Ammon's horn (tissue), 1 donor: ENCODE measurements around the gene NEIL1.
A peak's percentile ranks its signal among the peaks of the same experiment; 100 is the strongest.
"Not testable (repeated sequence)": the region's sequence is repeated elsewhere in the genome, so short reads cannot be mapped to it uniquely, and the experiment has no call there.

Experiments
- DNase-seq: peaks from one replicate; pipeline ENCODE4 v3.0.0-alpha.2; 2016; ENCODE audit warnings: low spot score

The NEIL1 gene

DNA sequence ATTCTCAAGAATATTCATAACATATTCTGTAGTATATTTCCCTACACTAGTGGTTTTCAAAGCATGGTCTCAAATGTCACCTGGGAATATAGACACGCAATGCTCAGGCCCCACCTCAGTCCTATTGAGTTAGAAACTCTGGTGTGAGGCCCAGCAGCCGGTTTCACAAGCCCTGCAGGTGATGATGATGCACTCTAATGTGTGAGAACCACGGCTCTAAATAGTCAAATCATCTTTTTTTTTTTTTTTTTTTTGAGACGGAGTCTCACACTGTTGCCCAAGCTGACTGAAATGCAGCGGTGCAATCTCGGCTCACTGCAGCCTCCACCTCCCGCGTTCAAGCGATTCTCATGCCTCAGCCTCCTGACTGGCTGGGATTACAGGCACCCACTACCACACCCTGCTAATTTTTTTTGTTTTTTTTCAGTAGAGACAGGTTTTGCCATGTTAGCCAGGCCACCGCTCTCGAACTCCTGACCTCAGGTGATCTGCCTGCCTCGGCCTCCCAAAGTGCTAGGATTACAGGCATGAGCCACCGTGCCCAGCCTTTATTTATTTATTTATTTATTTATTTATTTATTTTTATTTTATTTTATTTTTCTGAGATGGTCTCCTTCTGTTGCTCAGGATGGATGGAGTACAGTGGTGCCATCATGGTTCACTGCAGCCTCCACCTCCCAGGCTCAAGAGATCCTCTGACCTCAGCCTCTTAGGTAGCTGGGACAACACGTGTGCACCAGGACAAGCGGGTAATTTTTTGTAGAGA, 13.0 kb upstream of the NEIL1 start:
- not testable (repeated sequence) for DNase-seq

DNA sequence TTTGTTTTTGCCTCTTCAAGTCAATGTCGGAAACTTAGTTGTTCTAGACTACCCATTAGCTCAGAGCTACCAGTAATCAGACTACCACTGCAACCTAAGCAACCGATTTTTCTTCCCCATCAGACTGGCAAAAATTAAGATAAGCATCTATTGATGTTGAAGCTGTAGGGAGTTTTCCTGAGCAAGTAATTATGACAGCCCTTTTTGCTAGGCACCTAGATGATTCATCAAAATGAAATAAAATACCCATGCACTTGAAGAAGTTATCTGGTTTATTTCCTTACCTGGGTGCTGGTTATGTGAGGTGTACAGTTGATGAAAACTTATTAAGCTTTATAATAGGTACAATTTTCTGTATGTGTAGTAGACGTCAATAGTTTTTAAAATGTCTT, 11.5 kb upstream of the NEIL1 start:
- no peak for DNase-seq

DNA sequence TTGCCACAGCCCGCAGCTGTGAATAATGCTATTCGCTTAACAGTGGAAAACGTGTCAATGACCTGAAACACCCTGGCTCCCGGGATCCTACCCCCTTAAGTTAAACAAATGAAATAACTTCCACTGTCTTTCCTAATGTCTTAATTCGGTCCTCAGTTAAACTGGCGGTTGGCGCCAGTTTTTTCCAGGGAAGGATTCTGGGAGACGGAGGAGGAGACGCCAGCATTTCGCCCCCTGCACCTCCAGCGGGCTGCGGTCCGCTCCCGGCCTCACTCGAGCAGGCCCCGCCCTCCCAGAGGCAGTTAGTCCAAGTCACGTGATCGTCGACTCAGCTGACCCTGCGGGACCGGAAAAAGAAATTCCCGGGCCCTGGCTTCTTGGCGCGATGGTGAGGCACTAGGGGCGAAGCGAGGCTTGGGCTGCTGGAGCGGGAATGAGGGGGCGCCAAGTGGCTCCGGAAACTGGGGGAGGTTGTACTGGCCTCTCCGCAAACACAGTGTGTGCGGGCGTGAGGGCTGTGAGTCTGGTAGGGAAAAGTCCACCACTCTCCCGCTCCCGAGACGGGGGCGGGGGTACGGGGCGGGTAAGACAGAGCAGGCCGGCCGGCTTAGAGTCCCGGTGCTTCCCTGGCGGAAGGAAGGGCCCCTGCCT, 11.0 kb upstream of the NEIL1 start, which contains the start of gene COMMD4:
Gene COMMD4 (plus strand): TSS at position 359 of the 651 bp plus-strand sequence. CDS start 27 bp downstream, at position 386.
- peak; percentile 94 for DNase-seq

DNA sequence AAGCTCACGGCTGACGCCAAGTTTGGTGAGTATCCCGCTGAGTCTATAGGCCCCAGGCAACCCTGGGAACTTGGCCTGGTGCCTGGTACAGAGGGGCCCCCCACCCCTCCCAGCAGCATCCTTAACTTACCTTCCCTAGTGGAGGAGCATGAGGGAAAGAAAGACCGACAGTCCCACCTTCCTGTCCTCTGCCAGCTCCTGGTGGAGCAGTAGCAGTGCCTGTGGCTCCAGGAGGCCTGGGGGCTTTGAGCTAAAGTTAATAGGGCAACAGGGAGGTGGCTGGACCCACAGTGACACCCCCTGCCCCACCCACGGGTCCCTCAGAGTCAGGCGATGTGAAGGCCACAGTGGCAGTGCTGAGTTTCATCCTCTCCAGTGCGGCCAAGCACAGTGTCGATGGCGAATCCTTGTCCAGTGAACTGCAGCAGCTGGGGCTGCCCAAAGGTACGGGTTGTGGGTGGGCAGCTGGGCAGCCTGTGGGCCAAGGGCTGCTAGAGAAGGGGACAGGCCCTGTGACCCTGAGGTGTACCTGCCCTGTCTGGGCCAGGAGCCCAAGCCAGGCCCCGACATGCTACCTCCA, 8.1 kb upstream of the NEIL1 start:
- DNase-seq: no peak

DNA sequence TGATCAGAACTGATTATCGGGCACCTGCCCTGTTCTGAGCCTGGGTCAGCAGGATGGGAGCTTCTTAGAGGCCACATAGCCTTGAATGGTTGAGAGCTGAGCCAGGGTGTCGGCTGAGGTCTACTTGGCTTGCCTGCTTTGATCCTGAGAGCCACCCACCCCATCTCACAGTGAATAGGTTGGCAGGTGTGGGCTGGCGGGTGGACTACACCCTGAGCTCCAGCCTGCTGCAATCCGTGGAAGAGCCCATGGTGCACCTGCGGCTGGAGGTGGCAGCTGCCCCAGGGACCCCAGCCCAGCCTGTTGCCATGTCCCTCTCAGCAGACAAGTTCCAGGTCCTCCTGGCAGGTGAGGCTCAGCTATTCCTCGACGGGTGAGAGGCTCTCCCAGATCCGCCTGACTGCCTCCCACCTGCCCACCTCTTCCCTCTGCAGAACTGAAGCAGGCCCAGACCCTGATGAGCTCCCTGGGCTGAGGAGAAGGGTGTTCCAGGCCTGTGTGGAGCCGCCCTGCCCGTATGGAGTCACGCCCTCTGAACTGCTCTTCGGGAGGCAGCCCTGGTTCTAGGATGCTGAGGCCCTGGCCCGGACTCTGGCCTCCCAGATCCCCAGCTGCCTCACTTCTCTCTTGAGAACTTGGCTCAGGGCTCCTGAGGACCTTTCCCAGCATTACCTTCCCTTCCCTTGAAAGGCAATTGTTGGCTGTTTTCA, 7.2 kb upstream of the NEIL1 start:
- DNase-seq: no peak

DNA sequence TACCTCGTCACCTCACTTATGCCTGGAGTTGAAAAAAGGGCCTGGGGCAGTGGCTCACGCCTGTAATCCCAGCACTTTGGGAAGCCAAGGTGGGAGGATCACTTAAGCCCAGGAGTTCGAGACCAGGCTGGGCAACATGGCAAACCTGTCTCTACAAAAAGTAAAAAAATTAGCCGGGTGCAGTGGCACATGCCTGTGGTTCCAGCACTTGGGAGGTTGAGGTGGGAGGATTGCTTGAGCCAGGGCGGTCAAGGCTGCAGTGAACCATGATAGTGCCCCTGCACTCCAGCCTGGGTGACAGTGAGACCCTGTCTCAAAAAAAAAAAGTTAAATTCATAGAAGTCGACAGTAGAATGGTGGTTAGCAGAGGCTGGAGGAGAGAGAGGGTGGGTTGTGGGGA, 4.6 kb upstream of the NEIL1 start:
- DNase-seq: no peak

DNA sequence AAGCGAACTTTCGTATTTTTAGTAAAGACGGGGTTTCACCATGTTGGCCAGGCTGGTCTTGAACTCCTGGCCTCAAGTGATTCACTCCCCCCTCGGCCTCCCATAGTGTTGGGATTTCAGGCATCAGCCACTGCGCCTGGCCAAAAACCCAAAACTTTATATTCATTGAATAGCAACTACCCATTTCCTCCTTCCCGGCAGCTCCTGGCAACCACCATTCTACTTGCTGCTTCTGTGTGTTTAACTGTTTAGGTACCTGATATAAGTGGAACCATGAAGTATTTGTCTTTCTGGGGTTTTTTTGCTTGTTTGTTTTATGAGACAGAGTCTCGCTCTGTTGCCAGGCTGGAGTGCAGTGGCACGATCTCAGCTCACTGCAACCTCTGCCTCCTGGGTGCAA, 2.9 kb upstream of the NEIL1 start:
- DNase-seq: not testable (repeated sequence)

DNA sequence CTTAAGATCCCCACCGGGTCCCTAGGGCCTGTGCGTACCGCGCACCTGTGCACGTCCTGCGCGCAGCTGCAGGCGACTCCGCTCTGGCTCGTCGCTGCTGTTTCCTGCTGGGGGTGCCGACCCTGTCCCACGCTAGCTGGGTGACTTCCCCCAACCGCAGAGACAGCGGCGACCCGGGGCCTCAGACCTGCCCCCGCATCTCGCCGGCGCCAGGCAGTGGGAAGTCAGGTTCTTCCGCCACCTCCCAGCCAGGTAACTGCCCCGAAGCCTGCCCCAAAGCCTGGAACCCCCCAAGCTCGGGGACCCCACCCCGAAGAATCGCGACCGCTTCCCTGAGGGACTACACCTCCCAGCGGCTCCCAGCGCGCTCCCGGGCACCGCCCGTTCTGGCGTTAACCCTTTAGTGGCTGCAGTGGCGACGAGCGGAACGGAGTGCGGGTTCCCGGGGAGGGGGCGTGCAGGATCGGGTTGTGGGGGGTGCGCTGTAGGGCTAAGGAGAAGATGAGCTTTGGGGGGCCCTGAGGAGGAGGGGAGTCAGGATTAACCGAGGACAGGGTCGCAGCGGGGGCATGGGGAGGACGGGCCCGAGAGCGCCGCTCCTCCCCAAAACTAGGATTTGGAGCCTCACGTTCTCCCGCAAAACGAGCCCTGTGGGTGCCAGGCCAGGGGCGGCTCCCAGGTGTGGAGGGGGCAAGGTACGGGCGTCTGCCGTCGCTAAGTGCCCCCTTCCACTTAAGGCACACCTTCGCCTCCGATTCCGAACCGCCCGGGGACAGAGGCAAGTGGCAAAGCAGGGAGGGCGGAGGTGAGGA, 589 bp downstream of the NEIL1 start:
- peak; percentile 73 for DNase-seq

DNA sequence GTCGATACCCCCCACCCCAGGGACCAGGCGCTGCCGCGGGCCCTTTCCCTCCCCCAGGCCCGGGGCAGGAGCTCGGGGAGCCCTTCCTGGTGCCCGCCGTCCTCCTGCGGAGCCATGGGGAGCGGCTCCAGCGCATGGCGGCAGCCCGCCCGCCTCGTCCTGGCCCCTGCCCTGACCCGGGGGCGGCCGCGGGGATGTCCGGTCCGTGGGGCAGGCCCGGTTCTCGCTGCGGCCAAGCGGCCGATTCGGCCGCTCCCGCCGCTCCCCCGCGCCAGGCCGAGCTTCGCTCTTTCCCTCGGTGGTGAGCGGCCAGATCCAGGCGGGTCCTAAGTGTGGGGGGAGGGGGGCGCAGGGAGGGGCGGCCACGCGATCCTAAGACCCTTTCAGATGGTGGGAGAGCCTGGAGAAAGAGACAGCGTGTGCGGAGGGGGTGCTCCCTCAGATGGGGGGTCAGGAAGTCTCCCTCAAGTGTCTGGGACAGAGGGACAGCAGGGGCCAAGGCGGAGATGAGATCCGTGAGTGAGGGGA, 1.3 kb downstream of the NEIL1 start:
- DNase-seq: no peak

DNA sequence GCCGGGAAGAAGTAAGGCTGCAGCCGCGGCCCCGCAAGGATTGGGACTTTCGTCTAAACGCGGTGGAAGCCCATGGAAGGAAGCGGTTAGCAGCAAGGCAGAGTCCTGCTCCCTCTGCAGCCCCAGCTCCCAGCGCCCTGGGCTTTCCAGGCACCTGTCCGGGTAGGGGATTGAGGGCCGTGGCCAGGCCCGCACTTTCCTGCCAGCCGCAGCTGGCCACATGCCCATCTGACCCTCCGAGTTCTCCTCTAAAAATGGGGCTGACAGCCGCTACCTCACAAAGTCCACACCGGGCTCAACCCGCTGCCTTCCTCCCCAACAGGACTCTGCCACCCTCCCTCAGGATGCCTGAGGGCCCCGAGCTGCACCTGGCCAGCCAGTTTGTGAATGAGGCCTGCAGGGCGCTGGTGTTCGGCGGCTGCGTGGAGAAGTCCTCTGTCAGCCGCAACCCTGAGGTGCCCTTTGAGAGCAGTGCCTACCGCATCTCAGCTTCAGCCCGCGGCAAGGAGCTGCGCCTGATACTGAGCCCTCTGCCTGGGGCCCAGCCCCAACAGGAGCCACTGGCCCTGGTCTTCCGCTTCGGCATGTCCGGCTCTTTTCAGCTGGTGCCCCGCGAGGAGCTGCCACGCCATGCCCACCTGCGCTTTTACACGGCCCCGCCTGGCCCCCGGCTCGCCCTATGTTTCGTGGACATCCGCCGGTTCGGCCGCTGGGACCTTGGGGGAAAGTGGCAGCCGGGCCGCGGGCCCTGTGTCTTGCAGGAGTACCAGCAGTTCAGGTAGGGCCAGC, 1.9 kb downstream of the NEIL1 start:
- no peak for DNase-seq

DNA sequence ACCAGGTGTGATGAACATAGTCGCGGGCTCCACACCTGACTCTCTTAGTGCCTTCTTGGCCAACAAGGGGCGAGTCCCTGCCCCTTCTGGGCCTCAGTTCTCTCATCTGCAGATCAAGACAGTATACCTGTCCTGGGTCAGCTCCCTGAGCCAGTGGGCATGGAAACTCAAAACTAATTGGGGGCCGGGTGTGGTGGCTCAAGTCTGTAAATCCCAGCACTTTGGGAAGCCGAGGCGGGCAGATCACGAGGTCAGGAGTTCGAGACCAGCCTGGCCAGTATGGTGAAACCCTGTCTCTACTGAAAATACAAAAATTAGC, 2.5 kb downstream of the NEIL1 start:
- not testable (repeated sequence) for DNase-seq

DNA sequence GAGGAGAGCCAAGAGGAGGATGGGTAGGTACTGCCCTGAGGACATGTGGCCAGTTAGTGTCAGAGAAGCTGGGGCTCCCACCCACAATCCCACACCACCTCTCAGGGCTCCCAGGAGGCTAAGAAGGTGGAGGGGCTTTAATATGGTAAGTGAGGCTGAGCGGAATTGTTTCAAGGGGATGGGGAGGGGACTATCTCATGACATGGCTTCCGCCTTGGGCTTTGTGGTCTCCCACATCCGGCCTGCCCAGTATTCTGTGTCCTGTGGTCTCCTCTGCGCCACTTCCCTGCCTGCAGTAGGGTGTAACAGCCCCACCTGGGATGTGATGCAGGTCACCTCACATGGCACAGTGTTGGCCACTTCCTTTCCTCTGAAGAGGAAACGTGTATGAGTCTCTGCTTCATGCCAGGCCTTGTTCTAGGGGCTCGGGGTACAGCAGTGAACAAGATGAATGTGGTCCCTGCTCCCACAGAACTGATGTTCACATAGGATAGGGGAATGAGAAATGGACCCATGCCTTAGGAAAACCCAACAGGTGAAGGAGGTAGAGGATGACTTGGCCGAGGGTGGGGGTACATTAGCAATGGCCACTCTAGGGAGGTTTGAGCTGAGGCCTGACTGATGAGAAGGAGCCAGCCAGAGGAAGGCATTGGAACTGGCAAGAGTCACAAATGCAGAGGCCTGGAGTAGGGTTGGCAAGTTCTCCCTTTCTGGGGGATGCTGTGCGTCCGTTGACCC, 3.2 kb downstream of the NEIL1 start:
- no peak for DNase-seq

DNA sequence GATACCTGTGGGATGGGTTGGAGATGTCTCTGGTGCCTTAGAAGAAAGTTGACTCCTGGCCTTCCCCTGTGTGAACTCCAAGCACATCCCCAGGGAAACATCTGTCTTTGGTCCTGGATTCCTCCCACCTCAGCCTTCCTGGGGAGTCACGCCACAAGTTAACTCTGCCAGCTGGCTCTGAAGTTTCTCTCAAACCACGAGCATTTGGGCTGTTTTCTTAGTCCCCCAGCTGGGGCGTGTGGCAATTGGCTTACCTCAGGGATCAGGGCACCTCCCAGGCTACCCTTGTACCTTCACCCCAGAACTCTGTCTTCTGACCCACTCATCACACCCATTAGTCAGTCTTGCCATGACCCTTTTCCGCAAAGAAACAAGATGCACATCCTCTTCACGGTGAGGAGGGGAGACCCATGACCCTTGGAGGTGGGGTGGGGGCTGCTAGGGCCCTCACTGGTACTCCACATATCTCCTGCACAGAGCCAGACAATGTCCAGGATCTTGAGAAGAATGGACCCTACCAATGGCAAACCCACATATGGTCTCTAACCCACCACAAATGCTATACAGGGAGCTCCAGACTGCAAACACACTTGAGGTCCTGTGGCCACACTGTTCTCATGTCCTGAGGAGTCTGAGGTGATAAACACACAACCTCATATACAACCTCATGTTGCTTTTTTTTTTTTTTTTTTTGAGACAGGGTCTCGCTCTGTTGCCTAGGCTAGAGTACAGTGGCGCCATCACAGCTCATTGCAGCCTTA, 3.9 kb downstream of the NEIL1 start:
- no peak for DNase-seq

DNA sequence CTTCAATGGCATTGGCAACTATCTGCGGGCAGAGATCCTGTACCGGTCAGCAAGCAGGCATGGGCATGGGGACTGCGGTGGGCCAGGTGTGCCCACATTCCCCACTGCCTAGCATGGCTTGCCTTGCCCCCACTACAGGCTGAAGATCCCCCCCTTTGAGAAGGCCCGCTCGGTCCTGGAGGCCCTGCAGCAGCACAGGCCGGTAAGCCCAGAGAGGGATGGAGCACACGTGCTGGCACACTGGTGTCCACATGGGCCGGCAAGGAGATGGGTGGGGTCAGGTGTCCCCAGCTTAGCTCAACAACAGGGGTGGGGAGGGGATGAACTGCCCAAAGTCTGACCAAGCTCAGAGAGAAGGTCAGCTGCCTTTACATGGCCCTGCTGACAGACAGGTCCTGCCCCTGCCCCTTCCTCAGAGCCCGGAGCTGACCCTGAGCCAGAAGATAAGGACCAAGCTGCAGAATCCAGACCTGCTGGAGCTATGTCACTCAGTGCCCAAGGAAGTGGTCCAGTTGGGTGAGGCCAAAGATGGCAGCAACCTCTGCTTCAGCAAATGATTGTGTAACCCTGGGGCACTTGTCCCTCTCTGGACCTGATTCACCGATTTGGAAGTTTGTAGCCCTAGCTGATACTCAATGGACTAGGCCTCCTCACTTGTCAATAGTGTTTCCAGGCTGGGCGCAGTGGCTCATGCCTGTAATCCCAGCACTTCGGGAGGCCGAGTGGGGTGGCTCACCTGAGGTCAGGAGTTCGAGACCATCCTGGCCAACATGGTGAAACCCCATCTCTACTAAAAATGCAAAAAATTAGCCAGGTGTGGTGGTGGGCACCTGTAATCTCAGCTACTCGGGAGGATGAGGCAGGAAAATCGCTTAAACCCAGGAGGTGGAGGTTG, 5.6 kb downstream of the NEIL1 start:
- DNase-seq: no peak

DNA sequence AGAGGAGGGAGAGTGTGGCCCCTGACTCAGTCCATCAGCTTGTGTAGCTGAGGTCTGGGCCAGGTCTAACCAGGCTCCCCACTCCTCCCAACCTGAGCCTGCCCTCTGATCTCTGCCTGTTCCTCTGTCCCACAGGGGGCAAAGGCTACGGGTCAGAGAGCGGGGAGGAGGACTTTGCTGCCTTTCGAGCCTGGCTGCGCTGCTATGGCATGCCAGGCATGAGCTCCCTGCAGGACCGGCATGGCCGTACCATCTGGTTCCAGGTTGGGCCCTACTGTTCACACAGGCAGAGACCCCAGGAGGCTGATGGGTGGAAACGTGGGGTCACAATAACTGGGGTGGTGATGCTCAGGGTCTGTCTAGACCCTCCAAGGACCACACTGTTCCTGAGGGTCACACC, 6.8 kb downstream of the NEIL1 start:
- no peak for DNase-seq

DNA sequence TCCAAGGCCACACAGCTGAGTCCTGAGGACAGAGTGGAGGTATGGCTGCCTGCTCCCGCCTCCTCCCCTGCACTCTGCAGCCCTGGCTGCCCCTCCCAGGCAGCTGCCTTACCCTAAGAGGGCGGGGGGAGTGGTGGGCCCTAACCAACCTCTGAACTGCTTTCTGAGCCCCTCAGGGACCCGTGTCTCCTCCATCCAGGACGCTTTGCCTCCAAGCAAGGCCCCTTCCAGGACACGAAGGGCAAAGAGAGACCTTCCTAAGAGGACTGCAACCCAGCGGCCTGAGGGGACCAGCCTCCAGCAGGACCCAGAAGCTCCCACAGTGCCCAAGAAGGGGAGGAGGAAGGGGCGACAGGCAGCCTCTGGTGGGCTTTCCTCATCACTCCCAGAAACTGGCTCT, 7.6 kb downstream of the NEIL1 start:
- DNase-seq: no peak

DNA sequence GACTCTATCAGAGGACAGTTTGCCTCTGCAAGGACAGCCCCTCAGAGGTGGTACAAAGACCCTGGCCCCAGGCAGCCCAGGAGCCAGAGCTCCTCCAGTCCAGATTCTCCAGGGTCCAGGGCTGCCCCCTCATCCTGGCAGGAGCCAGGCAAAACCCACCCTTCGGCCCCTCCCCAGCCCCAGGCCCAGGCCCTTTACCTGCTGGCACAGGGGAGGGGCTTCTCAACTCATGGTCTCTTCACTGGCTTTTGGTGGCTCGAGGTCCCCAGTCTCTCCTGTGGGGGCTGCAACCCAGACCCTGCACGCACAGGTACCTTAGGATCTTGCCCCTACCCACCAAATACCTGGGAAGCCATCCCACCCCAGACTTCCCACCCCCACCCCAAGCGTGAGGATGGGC, 8.5 kb downstream of the NEIL1 start:
- DNase-seq: no peak

DNA sequence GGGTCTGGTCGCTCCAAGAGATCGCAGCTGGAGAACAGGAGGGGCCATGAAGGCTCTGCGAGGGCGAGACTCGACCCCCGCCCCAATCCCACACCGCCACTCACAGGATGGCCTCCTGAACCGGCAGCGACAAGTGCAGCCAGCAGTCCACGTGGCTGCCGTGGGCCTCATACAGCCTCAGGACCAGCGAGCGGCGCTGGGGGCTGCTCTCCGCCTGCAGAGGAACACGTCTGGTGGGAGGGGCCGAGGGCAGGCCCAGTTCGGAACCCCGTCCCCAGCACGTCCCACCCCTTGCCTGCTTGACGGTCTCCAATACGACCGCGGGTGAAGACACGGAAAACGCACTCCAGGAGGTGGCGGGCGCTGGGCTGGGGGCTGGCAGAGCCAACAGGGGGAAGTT, 9.2 kb downstream of the NEIL1 start:
- no peak for DNase-seq
